Panc1 (cell line): Measurements from ENCODE around the gene CFAP77. TPM values are rescaled to one million over a fixed set of nuclear protein-coding genes. Genes with fewer than 3 reads are reported as not detected.

Experiments
- ATAC-seq: fragments of 200-7000 bp; cut with Tn5 transposase; 2 replicates; pipeline ENCODE4 v1.9.1; 2020; ENCODE audit warnings: mild to moderate bottlenecking, moderate library complexity
- BruUV-seq: library from RNA; stranded (reverse); fragments of 400-500 nt; replicated peaks from 2 replicates; lab custom pipeline; 2021; lab: Mats Ljungman, UMichigan
- CTCF ChIA-PET: fragments of 300-600 bp; sonication (Branson Sonifier 250); formaldehyde crosslinking; loops from one replicate; lab custom pipeline; 2022; ENCODE audit warnings: antibody characterized with exemption; lab: Charles Lee
- POLR2A ChIA-PET: fragments of 300-600 bp; sonication (Branson Sonifier 250); formaldehyde crosslinking; loops from one replicate; lab custom pipeline; 2022; ENCODE audit warnings: antibody characterized with exemption; lab: Charles Lee
- DNase-seq: peaks from one replicate; pipeline ENCODE4 v3.0.0-alpha.2; 2010; ENCODE audit warnings: low read depth, low spot score
- H3K27ac ChIP-seq: 2 replicates; pipeline ENCODE4 v1.5.1; 2011; ENCODE audit warnings: mild to moderate bottlenecking, low read length, inconsistent platforms
- H3K27me3 ChIP-seq: fragments of 200-500 bp; sonication (Bioruptor generic); 2 replicates; pipeline ENCODE4 v1.6.0; 2014; ENCODE audit warnings: low read length, inconsistent platforms; ENCODE audit not compliant: control insufficient read depth, insufficient read depth
- H3K36me3 ChIP-seq: fragments of 200-500 bp; sonication (Bioruptor generic); 2 replicates; pipeline ENCODE4 v1.5.1; 2014; ENCODE audit warnings: inconsistent platforms, mild to moderate bottlenecking, low read length, moderate library complexity; ENCODE audit not compliant: control insufficient read depth, insufficient read depth
- H3K4me1 ChIP-seq: 2 replicates; pipeline ENCODE4 v1.5.1; 2011; ENCODE audit warnings: inconsistent platforms, mild to moderate bottlenecking, low read length, moderate library complexity; ENCODE audit not compliant: control insufficient read depth, insufficient read depth
- H3K4me3 ChIP-seq, 2 experiments: 2 replicates each; pipeline ENCODE4 v1.5.1; 2011 to 2012; ENCODE audit warnings: low read depth in 2 of 2, low read length in 2 of 2, mild to moderate bottlenecking in 2 of 2, inconsistent platforms in 1 of 2, moderate library complexity in 1 of 2
- H3K9me3 ChIP-seq: fragments of 200-500 bp; sonication (Bioruptor generic); 2 replicates; pipeline ENCODE4 v1.5.1; 2014; ENCODE audit warnings: low read depth, mild to moderate bottlenecking, inconsistent platforms, low read length, moderate library complexity; ENCODE audit not compliant: control insufficient read depth, insufficient read depth
- CTCF ChIP-seq: fragments of 450-650 bp; IDR thresholded peaks from 2 replicates; pipeline ENCODE4 v1.5.1; 2017; ENCODE audit warnings: mild to moderate bottlenecking
- POLR2AphosphoS5 ChIP-seq: IDR thresholded peaks from 2 replicates; pipeline ENCODE4 v1.6.1; 2012; ENCODE audit warnings: mild to moderate bottlenecking, low read depth, low read length, moderate library complexity
- SIN3A ChIP-seq: IDR thresholded peaks from 2 replicates; pipeline ENCODE4 v1.6.1; 2012; ENCODE audit warnings: low read depth, mild to moderate bottlenecking, low read length, moderate library complexity, borderline replicate concordance; ENCODE audit not compliant: insufficient read depth
- TCF7L2 ChIP-seq: IDR thresholded peaks from 2 replicates; pipeline ENCODE4 v1.6.1; 2011; ENCODE audit warnings: mild to moderate bottlenecking, low read depth, low read length, inconsistent platforms
- in situ Hi-C: cut with HindIII; loops from 2 replicates; pipeline ENCODE4 v1.10.0; 2016; ENCODE audit warnings: low sequenced_read_pairs, low pct_unique_long_range_greater_than_20kb
- intact Hi-C: fragments of 100-400 bp; cut with micrococcal nuclease; formaldehyde crosslinking; loops from one replicate; pipeline ENCODE4 v1.10.0; 2022; ENCODE audit not compliant: unreplicated experiment
- total RNA-seq: library from RNA; stranded (reverse); gene quantifications from one replicate; pipeline ENCODE4 v1.2.1, GENCODE V29; 2021; ENCODE audit not compliant: unreplicated experiment
- TF ChIP-seq, protein P1 (sequence below), 2 experiments: IDR thresholded peaks; 2 replicates each; pipeline ENCODE4 v1.6.1; 2011 to 2012; ENCODE audit warnings: low read depth in 2 of 2, control low read depth in 1 of 2, low read length in 1 of 2, mild to moderate bottlenecking in 1 of 2, moderate library complexity in 1 of 2; ENCODE audit not compliant: insufficient read depth in 1 of 2

Gene CFAP77
- total RNA-seq, 1 experiment from 2014 or later, result not detected

- BruUV-seq, result no TSS peak
- TF ChIP-seq POLR2AphosphoS5 (no peak), TCF7L2 (no peak), CTCF (no peak), SIN3A (no peak)
- TF ChIP-seq, protein P1, sequence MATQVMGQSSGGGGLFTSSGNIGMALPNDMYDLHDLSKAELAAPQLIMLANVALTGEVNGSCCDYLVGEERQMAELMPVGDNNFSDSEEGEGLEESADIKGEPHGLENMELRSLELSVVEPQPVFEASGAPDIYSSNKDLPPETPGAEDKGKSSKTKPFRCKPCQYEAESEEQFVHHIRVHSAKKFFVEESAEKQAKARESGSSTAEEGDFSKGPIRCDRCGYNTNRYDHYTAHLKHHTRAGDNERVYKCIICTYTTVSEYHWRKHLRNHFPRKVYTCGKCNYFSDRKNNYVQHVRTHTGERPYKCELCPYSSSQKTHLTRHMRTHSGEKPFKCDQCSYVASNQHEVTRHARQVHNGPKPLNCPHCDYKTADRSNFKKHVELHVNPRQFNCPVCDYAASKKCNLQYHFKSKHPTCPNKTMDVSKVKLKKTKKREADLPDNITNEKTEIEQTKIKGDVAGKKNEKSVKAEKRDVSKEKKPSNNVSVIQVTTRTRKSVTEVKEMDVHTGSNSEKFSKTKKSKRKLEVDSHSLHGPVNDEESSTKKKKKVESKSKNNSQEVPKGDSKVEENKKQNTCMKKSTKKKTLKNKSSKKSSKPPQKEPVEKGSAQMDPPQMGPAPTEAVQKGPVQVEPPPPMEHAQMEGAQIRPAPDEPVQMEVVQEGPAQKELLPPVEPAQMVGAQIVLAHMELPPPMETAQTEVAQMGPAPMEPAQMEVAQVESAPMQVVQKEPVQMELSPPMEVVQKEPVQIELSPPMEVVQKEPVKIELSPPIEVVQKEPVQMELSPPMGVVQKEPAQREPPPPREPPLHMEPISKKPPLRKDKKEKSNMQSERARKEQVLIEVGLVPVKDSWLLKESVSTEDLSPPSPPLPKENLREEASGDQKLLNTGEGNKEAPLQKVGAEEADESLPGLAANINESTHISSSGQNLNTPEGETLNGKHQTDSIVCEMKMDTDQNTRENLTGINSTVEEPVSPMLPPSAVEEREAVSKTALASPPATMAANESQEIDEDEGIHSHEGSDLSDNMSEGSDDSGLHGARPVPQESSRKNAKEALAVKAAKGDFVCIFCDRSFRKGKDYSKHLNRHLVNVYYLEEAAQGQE (IDR thresholded peaks at IDR 0.05; ENCODE audit: insufficient read depth in 1 of 2, low read depth in 2 of 2, low read length in 1 of 2), result no peak
- no peak overlapping the region for H3K4me3 ChIP-seq
- ATAC-seq, result no peak
- intact Hi-C loops, result loop anchor here (10.0 kb wide), 1 partner anchor 292 kb away; no protein-coding TSS in a partner anchor
- no peaks in the 10 kb centered on the region for H3K4me1 ChIP-seq
- ChIA-PET CTCF (no interaction called here), POLR2A (no interaction called here)
- DNase-seq, result no peak
- no peaks in the 10 kb centered on the region for H3K9me3 ChIP-seq
- H3K36me3 ChIP-seq, result no peaks in the 10 kb centered on the region
- H3K27ac ChIP-seq, result no peak overlapping the region
- H3K27me3 ChIP-seq, result no peaks in the 10 kb centered on the region; the same call in 1 of the 2 replicates
- in situ Hi-C loops, result no loop called here
Measured at GRCh38 chr9:132502480-132502879, 92.5 kb downstream of the CFAP77 start.

DNA sequence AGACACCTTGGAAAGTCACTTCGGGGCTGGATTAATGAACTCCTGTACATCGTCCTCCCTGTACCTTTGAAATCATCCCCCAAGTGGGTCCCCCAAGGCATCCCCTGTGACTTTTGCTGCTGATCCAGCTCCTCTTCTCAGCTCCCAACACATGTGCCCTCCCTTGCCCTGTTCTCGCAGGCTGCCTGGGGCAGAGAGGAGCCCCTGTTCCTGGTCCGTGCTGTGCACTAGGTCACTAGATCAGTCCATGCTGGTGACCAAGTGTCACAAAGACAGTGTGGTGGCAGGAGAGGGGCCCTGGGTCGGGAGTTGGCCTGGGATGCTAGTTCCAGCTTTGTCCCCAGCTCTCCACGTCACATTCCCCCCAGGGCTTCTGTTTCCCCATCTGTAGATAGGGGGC, 93.1 kb downstream of the CFAP77 start:
- in situ Hi-C loops (no loop called here), intact Hi-C loops (loop anchor here (10.0 kb wide), 1 partner anchor 292 kb away; no protein-coding TSS in a partner anchor)
- ATAC-seq (no peak), DNase-seq (no peak)
- Histone ChIP-seq H3K36me3 (no peaks in the 10 kb centered on the region), H3K4me3 (no peak overlapping the region), H3K9me3 (no peaks in the 10 kb centered on the region), H3K27ac (no peak overlapping the region), H3K27me3 (no peaks in the 10 kb centered on the region; the same call in 1 of the 2 replicates), H3K4me1 (no peaks in the 10 kb centered on the region)
- TF ChIP-seq CTCF, result no peak
- TF ChIP-seq TCF7L2, result no peak
- TF ChIP-seq, protein P1 (IDR thresholded peaks at IDR 0.05; ENCODE audit: insufficient read depth in 1 of 2, low read depth in 2 of 2, low read length in 1 of 2), result no peak
- TF ChIP-seq POLR2AphosphoS5, result no peak
- no peak for TF ChIP-seq SIN3A
- BruUV-seq, result no TSS peak
- CTCF ChIA-PET, result no interaction called here
- POLR2A ChIA-PET, result no interaction called here
